Skeletal muscle cell (primary cell): ENCODE measurements around the gene GRK1.
"Not testable (repeated sequence)": the region's sequence is repeated elsewhere in the genome, so short reads cannot be mapped to it uniquely, and the experiment has no call there.

Source experiments
- DNase-seq: peaks from one replicate; pipeline ENCODE4 v3.0.0-alpha.2; 2010; ENCODE audit warnings: low read depth
- H3K4me3 ChIP-seq: 2 replicates; pipeline ENCODE4 v1.5.1; 2011; ENCODE audit warnings: low read depth, mild to moderate bottlenecking, control low read depth, low read length, moderate library complexity

Gene GRK1

GRCh38 chr13:113750554-113751399, 83.8 kb downstream of the GRK1 start:
- H3K4me3 ChIP-seq: no peak overlapping the region
- DNase-seq: no peak

- no peak overlapping the region for H3K4me3 ChIP-seq
- no peak for DNase-seq
These were observed 84.5 kb downstream of the GRK1 start for GRCh38 chr13:113751491-113751890.

- DNase-seq, H3K4me3 ChIP-seq: not testable (repeated sequence)
These were observed 85.4 kb downstream of the GRK1 start for GRCh38 chr13:113752211-113752986.

DNA sequence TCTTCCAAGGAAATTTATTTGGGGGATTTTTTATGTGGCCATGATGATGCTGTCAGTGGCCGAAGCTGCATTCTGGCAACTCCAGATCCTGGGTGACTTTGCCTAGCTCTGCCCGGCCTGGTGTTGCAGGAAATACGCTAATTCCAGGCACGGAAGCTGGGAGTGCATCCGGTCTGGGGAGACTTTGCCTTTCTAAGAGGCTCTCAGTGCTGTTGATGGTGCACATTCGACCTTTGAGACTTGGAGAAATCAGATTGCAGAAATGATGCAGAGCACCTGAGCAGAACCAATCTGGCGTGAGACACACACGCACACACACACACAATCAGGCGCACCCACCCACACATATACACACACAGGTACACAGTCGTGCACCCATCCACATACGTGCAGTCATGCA, 86.2 kb downstream of the GRK1 start:
- H3K4me3 ChIP-seq: no peak overlapping the region
- DNase-seq: no peak

GRCh38 chr13:113754242-113754641, 87.2 kb downstream of the GRK1 start:
- no peak overlapping the region for H3K4me3 ChIP-seq
- no peak for DNase-seq

DNA sequence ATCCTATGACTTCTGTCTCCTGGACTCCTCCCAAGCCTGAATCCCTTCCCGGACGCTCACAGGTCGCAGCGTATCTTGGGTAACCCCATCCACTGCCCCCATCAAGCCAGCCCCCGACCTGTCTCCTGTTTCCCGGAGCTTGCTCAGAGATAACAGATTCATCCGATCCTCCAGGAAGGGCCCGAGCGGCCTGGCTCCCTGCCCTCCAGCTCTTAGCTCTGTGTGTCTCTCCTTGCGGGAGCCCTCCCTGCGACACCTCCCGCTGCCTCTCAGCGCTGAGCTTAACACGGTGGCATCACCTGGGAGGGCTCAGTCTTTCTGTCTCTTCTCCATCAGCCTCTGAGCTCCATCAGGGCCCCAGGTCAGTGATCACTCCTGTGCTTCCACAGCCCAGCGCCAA, 87.7 kb downstream of the GRK1 start:
- DNase-seq: no peak
- no peak overlapping the region for H3K4me3 ChIP-seq

GRCh38 chr13:113756441-113757097, 89.5 kb downstream of the GRK1 start:
- no peak overlapping the region for H3K4me3 ChIP-seq
- no peak for DNase-seq

GRCh38 chr13:113758651-113759524, 91.9 kb downstream of the GRK1 start, which contains the start of gene TMEM255B:
Gene TMEM255B, plus strand, starts transcription at chr13:113759226. Its CDS starts 44 bp downstream, at chr13:113759270.
- peak within 1 kb of the TSS; percentile 59 for H3K4me3 ChIP-seq
- peak; percentile 9 for DNase-seq

DNA sequence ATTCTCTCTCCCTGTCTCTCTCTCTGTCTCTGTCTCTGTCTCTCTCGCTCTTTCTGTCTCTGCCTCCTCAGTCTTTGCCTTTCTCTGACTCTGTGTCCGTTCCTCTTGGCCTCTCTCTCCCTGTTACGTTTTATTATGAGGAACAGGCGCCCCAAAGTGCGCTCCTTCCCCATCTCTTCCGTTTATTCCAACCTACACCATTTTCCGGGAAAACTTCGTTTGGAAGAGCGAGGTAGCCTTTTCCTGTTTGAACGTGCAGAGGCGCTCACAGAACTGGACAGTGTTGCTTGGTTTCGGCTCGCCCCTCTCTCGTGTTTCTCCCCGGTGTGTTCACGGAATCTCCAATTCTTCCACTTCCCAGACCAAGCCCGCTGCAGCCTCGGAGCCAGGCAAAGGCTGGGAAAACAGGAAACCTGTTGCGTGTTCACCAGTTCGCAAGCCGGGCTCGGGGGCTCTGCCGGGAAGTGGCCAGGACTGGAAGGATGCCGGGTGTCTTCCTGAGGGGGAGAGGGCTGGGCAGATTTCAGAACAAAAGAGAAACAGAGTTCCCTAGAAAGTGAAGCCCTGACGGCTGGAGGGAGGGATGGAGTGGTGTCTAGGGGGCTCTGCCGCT, 92.6 kb downstream of the GRK1 start:
- peak overlapping the region; percentile 59 for H3K4me3 ChIP-seq
- DNase-seq: no peak

DNA sequence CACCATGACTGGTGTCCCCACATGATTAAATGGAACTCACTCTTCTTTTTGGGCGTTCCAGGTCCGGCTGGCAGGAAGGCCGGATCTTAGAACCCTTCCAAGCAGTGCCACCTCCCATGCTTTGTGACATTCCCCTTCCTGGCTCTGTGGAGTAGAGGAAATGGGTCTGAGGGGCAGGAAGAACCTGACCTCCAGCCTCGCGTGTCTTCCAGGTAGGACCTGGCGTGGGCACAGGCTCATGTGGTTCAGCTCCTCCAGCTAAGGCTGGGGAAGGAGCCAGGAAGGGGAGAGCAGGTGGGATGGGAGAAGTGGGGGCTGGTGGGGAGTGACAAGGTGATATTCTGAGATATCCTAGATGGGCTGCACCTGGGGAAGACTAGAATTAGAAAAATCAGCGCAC, 94.1 kb downstream of the GRK1 start:
- DNase-seq: no peak
- no peak overlapping the region for H3K4me3 ChIP-seq

DNA sequence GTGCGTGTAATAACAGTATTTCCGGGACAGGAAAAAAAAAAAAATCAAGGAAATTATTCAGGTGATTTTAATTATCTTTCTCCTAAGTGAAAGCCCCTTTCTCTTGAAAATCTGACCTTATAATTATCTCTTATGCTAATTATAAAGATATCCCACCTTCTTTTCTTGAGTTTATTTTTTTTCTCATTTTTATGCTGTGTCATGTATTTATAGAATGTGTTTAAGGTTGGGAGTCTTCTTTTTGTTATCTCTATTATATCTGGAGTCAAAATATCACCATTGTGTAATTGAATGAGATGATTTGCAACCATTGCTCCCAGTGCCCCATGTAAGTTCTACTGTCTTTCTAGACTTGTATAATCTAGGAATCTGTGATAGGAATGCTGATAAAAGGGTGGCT, 95.1 kb downstream of the GRK1 start:
- no peak overlapping the region for H3K4me3 ChIP-seq
- no peak for DNase-seq

DNA sequence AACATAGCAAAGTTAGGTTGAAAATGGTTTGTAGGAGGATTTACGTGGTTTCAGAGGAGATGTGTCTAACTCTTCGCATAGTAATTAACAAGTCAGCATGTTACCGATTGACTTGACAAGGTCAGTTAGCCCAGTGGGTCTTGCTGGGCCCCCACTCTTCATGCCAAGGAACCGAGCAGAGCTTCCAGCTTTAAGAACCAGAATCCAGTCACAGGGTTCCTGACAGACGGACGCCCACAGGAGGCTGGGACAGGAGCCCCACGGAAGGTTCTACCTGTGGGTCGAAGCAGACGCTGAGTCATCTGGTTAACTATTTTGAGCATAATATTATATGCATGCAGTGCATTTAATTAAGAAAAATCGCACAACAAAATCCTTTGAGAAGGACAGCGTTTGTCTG, 95.5 kb downstream of the GRK1 start:
- no peak for DNase-seq
- no peak overlapping the region for H3K4me3 ChIP-seq

GRCh38 chr13:113763254-113763653, 96.2 kb downstream of the GRK1 start:
- H3K4me3 ChIP-seq: no peak overlapping the region
- DNase-seq: no peak

GRCh38 chr13:113763961-113764792, 97.2 kb downstream of the GRK1 start:
- no peak overlapping the region for H3K4me3 ChIP-seq
- DNase-seq: no peak

DNA sequence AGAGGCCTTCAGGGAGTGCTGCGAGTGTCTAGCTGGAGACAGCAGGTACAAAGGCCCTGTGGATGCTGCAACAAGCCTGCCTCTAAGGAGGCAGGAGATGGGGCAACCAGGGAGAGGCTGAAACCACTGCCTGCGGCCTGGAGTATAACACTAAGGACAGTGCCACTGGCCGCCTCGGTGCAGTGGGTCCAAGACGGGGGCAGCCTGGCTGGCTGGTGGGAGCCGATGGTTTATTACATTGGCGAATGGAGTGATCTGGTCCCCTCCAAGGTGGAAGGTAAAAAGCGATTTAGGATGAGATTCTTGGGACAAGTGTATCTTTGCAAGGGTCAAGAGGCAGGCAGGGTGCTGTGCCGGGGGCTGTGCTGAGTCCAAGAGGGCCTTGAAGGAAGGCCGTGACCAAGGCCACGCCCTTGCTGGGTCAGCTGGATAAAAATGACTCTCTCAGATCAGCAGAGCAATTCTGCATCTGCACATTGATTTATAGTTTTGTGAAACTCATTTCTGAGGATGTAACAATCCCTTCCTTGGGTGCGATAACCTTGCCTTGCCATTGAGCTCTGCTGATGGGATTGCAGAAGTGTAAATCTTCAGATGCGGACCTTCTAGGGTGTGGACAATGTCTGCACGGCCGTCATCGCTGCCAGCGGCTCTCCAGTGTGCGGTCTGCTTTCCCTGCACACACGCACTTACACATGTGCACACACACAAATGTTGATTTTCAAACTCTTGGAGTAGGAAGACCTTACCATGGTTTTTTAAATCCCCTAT, 98.0 kb downstream of the GRK1 start:
- H3K4me3 ChIP-seq: no peak overlapping the region
- DNase-seq: no peak

- H3K4me3 ChIP-seq: no peak overlapping the region
- no peak for DNase-seq
These were observed 98.5 kb downstream of the GRK1 start for GRCh38 chr13:113765564-113765910.

DNA sequence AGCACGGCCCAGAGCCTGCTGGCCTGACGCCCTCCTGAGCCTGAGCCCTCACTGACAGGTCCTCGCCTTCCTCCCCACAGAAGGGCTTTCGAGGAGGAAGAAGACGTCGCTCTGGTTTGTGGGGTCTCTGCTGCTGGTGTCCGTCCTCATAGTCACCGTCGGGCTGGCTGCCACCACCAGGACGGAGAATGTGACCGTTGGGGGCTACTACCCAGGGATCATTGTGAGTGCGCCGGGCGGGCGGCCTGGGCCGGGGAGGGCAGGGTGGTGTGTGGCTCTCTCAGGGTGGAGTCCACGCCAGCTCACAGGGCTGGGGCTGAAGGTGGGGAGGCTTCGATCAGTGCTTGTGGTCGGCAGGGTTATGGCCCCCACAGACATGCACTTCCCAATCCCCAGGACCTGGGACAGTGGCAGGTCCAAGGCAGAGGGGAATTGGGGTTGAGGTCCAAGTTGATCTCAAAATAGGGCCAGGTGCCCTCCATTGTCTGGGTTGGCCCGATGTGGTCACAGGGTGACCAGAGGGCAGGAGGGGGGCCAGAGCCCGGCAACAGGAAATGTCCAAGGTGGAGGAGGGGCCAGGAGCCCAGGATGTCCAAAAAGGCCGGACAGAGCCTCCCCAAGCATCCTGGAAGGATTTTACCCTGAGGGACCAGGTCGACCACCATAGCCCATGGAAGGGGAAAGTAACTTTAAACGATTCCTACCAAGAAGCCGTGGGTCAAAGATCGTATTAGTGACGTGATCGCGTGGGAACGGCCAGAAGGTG, 99.2 kb downstream of the GRK1 start:
- H3K4me3 ChIP-seq: no peak overlapping the region
- no peak for DNase-seq
